Stimulated activated CD8-positive, alpha-beta memory T cell treated with anti-CD3 and anti-CD28 coated beads, Interleukin-4, amount 100 ng/mL, for 1 hour (primary cell): ENCODE results near the gene TRMT61A.
"Not testable (repeated sequence)": the region's sequence is repeated elsewhere in the genome, so short reads cannot be mapped to it uniquely, and the experiment has no call there.

Experiments used
- DNase-seq, 2 donors: peaks; one replicate each; pipeline ENCODE4 v3.0.0-alpha.2; 2020; ENCODE audit warnings: low read depth in 2 of 2, low spot score in 1 of 2

The TRMT61A gene

GRCh38 chr14:103508521-103509329, 20.3 kb upstream of the TRMT61A start:
- DNase-seq, result no peak

GRCh38 chr14:103509864-103510723, 18.9 kb upstream of the TRMT61A start:
- no peak for DNase-seq

- DNase-seq, result no peak
These were observed 18.0 kb upstream of the TRMT61A start for GRCh38 chr14:103510724-103511693.

- not testable (repeated sequence) for DNase-seq
These were observed 16.8 kb upstream of the TRMT61A start for GRCh38 chr14:103512180-103512579.

- no peak for DNase-seq
These were observed 16.0 kb upstream of the TRMT61A start for GRCh38 chr14:103512701-103513611.

GRCh38 chr14:103514596-103515421, 14.2 kb upstream of the TRMT61A start:
- DNase-seq, result no peak

GRCh38 chr14:103516426-103517173, 12.4 kb upstream of the TRMT61A start:
- DNase-seq, result no peak

- DNase-seq, result no peak
These were observed 11.8 kb upstream of the TRMT61A start for GRCh38 chr14:103517174-103517566.

- DNase-seq, result no peak
These were observed 11.1 kb upstream of the TRMT61A start for GRCh38 chr14:103517721-103518421.

GRCh38 chr14:103518422-103519042, 10.5 kb upstream of the TRMT61A start:
- peak in 1 of 2 donors; percentile 40 for DNase-seq

- DNase-seq, result no peak
These were observed 9.8 kb upstream of the TRMT61A start for GRCh38 chr14:103519043-103519836.

- DNase-seq, result no peak
These were observed 9.2 kb upstream of the TRMT61A start for GRCh38 chr14:103519837-103520212.

GRCh38 chr14:103520269-103520656, 8.7 kb upstream of the TRMT61A start:
- DNase-seq, result no peak

GRCh38 chr14:103520657-103521437, 8.1 kb upstream of the TRMT61A start:
- peak in 1 of 2 donors; percentile 41 for DNase-seq

GRCh38 chr14:103521438-103521950, 7.5 kb upstream of the TRMT61A start:
- DNase-seq, result no peak
